Measurements from ENCODE around the gene C21orf91. TPM values are rescaled to one million over a fixed set of nuclear protein-coding genes. Genes with fewer than 3 reads are reported as not detected.

Gene C21orf91
- total RNA-seq, 4 donors from 2014 or later, result 10.2 to 14.5 (median 12.3) TPM

- WGBS, 2 donors (ENCODE audit: low coverage in 1 of 2), result 63 to 75% methylated on average over 2 to 3 of the region's 3 CpGs
Observed at GRCh38 chr21:17768840-17769446, 50.2 kb downstream of the C21orf91 start.

DNA sequence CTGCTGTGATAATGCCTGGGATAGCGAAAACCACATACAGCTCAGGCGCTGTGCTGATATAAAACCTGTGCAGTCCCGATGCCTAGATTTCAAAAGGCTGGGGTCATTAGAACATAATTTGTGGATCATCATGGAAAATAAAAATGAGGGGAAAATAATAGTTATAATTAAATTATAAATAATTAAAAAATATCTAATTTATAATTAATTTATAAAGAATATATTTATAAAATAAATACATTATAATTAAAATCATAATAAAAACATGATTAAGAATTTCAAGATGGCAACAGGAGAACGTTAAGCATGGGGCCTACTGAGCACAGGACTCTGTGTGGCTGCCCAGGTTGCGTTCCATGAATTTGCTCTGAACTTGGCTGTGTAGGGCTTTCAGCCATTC, 53.9 kb downstream of the C21orf91 start:
- 88 to 96% methylated on average over 2 to 5 of the region's 5 CpGs for WGBS, 2 donors (ENCODE audit: low coverage in 1 of 2)
- Histone ChIP-seq H3K4me1 (no peaks in the 10 kb centered on the region), H3K27me3 (no peaks in the 10 kb centered on the region), H3K36me3 (no peaks in the 10 kb centered on the region), H3K9me3 (no peaks in the 10 kb centered on the region), H3K27ac (no peak overlapping the region), H3K4me3 (no peak overlapping the region)
- no peak for ATAC-seq
- no peak for TF ChIP-seq EP300 (IDR thresholded peaks at IDR 0.05)
- no peak for TF ChIP-seq POLR2AphosphoS5 (IDR thresholded peaks at IDR 0.05)
- TF ChIP-seq, protein P1, sequence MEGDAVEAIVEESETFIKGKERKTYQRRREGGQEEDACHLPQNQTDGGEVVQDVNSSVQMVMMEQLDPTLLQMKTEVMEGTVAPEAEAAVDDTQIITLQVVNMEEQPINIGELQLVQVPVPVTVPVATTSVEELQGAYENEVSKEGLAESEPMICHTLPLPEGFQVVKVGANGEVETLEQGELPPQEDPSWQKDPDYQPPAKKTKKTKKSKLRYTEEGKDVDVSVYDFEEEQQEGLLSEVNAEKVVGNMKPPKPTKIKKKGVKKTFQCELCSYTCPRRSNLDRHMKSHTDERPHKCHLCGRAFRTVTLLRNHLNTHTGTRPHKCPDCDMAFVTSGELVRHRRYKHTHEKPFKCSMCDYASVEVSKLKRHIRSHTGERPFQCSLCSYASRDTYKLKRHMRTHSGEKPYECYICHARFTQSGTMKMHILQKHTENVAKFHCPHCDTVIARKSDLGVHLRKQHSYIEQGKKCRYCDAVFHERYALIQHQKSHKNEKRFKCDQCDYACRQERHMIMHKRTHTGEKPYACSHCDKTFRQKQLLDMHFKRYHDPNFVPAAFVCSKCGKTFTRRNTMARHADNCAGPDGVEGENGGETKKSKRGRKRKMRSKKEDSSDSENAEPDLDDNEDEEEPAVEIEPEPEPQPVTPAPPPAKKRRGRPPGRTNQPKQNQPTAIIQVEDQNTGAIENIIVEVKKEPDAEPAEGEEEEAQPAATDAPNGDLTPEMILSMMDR (IDR thresholded peaks at IDR 0.05), result no peak
- no peak for TF ChIP-seq POLR2A (IDR thresholded peaks at IDR 0.05)

More at GRCh38 chr21:17768840-17769446, 50.2 kb downstream of the C21orf91 start:
- TF ChIP-seq POLR2AphosphoS5 (IDR thresholded peaks at IDR 0.05) (no peak), EP300 (IDR thresholded peaks at IDR 0.05) (no peak), POLR2A (IDR thresholded peaks at IDR 0.05) (no peak)
- TF ChIP-seq, protein P1 (IDR thresholded peaks at IDR 0.05), result no peak
- no peaks in the 10 kb centered on the region for H3K27me3 ChIP-seq
- H3K4me1 ChIP-seq, result no peaks in the 10 kb centered on the region
- H3K4me3 ChIP-seq, result no peak overlapping the region
- H3K27ac ChIP-seq, result no peak overlapping the region
- no peaks in the 10 kb centered on the region for H3K36me3 ChIP-seq
- no peak for ATAC-seq
- peaks cover 0 to 8% (median 0%) of the 10 kb centered on the region in 3 donors for H3K9me3 ChIP-seq

DNA sequence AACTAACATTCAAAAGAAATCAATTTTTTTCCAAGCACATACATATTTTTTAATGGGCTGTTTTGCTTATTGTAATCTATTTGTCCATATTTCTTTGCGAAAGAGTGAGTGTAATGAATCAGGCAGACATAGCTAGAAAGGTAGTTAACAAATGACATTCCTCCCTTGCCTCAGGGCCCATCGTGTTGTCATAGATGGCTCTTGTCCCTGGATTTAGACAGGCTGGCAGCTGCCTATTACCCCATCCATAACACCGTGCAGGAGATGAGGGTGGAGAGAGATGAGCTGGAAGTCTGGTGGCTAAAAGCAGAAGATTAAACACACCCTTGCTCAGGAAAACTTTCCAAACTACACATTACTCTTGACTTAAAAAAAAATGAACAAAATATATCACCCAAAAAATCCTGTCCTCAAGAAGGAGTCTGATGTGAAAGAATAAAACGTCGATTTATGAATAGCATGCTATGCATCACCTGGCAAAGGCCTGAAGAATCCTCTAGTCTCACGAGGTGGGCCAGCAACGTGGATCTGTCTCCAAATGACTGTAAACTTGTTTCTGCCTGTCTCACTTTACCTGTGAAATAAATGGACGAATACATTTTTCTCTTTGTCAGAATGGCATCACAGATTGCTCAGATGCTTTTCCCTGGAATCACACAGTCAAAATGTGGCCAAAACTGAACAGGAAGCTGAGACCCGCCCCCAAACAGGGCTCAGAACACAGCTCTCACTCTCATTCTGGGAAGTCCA, 55.7 kb downstream of the C21orf91 start:
- no peaks in the 10 kb centered on the region for H3K36me3 ChIP-seq
- no peak for ATAC-seq
- H3K27ac ChIP-seq, result no peak overlapping the region
- TF ChIP-seq POLR2AphosphoS5 (IDR thresholded peaks at IDR 0.05) (no peak), POLR2A (IDR thresholded peaks at IDR 0.05) (no peak), EP300 (IDR thresholded peaks at IDR 0.05) (no peak)
- TF ChIP-seq, protein P1 (IDR thresholded peaks at IDR 0.05), result no peak
- WGBS, 2 donors (ENCODE audit: low coverage in 1 of 2), result 77 to 89% methylated on average over 5 to 9 of the region's 9 CpGs
- no peaks in the 10 kb centered on the region for H3K9me3 ChIP-seq
- no peaks in the 10 kb centered on the region for H3K4me1 ChIP-seq
- no peak overlapping the region for H3K4me3 ChIP-seq
- H3K27me3 ChIP-seq, result no peaks in the 10 kb centered on the region

- H3K27ac ChIP-seq, result no peak overlapping the region
- TF ChIP-seq, protein P1 (IDR thresholded peaks at IDR 0.05), result no peak
- no peak for TF ChIP-seq POLR2A (IDR thresholded peaks at IDR 0.05)
- TF ChIP-seq EP300 (IDR thresholded peaks at IDR 0.05), result no peak
- no peak for TF ChIP-seq POLR2AphosphoS5 (IDR thresholded peaks at IDR 0.05)
- H3K4me1 ChIP-seq, result no peaks in the 10 kb centered on the region
- no peak overlapping the region for H3K4me3 ChIP-seq
- no peaks in the 10 kb centered on the region for H3K36me3 ChIP-seq
- 43 to 52% methylated on average over 4 of the region's 4 CpGs for WGBS, 2 donors (ENCODE audit: low coverage in 1 of 2)
- no peaks in the 10 kb centered on the region for H3K9me3 ChIP-seq
- H3K27me3 ChIP-seq, result no peaks in the 10 kb centered on the region
- ATAC-seq, result no peak
Observed at GRCh38 chr21:17759511-17760178, 59.5 kb downstream of the C21orf91 start.
